HG03108 (cell line): ENCODE results near the gene PABPC4L.
"Not testable (repeated sequence)": the region's sequence is repeated elsewhere in the genome, so short reads cannot be mapped to it uniquely, and the experiment has no call there.

Source experiments
- ATAC-seq: cut with Tn5 transposase; IDR thresholded peaks from one replicate; pipeline ENCODE4 v1.9.1; 2021; ENCODE audit warnings: moderate library complexity; ENCODE audit not compliant: unreplicated experiment

PABPC4L gene

GRCh38 chr4:134201216-134202161 is at the start of gene PABPC4L:
Gene PABPC4L, minus strand, starts transcription at chr4:134201789. Its CDS starts 770 bp downstream, at chr4:134201019.
- ATAC-seq = no peak

- no peak for ATAC-seq
Observed at GRCh38 chr4:134251322-134251721, 49.7 kb upstream of the PABPC4L start.

GRCh38 chr4:134243742-134244713 is 42.4 kb upstream of the PABPC4L start:
- no peak for ATAC-seq

- no peak for ATAC-seq
Observed at GRCh38 chr4:134219043-134219442, 17.5 kb upstream of the PABPC4L start.

- no peak for ATAC-seq
Observed at GRCh38 chr4:134216411-134216810, 14.8 kb upstream of the PABPC4L start.

- ATAC-seq = no peak
Observed at GRCh38 chr4:134215620-134216344, 14.2 kb upstream of the PABPC4L start.

- not testable (repeated sequence) for ATAC-seq
Observed at GRCh38 chr4:134207955-134208354, 6.4 kb upstream of the PABPC4L start.

GRCh38 chr4:134202166-134202956 is 772 bp upstream of the PABPC4L start:
- no peak for ATAC-seq

GRCh38 chr4:134200811-134201215 is 776 bp downstream of the PABPC4L start:
- ATAC-seq = no peak

- ATAC-seq = no peak
Observed at GRCh38 chr4:134189949-134190348, 11.6 kb downstream of the PABPC4L start.

GRCh38 chr4:134189480-134189879 is 12.1 kb downstream of the PABPC4L start:
- ATAC-seq = no peak

- no peak for ATAC-seq
Observed at GRCh38 chr4:134178706-134179105, 22.9 kb downstream of the PABPC4L start.

- no peak for ATAC-seq
Observed at GRCh38 chr4:134174271-134174670, 27.3 kb downstream of the PABPC4L start.

GRCh38 chr4:134160211-134160610 is 41.4 kb downstream of the PABPC4L start:
- no peak for ATAC-seq

GRCh38 chr4:134154097-134154496 is 47.5 kb downstream of the PABPC4L start:
- no peak for ATAC-seq

GRCh38 chr4:134147941-134148340 is 53.6 kb downstream of the PABPC4L start:
- no peak for ATAC-seq
